GM06990 (cell line): ENCODE data around the gene ATOSA.

Experiments
- DNase-seq: peaks from one replicate; pipeline ENCODE4 v3.0.0-alpha.2; 2011; ENCODE audit not compliant: insufficient read length; ENCODE audit errors: extremely low read depth
- H3K27me3 ChIP-seq: replicated peaks from 2 replicates; pipeline ENCODE4 v1.6.0; 2011; ENCODE audit warnings: low read length; ENCODE audit not compliant: control insufficient read depth, insufficient read depth
- H3K36me3 ChIP-seq: 2 replicates; pipeline ENCODE4 v1.5.1; 2011; ENCODE audit warnings: low read length; ENCODE audit not compliant: control insufficient read depth, insufficient read depth
- H3K4me3 ChIP-seq: replicated peaks from 2 replicates; pipeline ENCODE4 v1.5.1; 2011; ENCODE audit warnings: low read depth, mild to moderate bottlenecking, control low read depth, low read length
- CTCF ChIP-seq: IDR thresholded peaks from 2 replicates; pipeline ENCODE4 v1.5.1; 2011; ENCODE audit warnings: low read length, control low read depth, mild to moderate bottlenecking, inconsistent platforms; ENCODE audit not compliant: insufficient read depth, poor library complexity, severe bottlenecking

The ATOSA gene

DNA sequence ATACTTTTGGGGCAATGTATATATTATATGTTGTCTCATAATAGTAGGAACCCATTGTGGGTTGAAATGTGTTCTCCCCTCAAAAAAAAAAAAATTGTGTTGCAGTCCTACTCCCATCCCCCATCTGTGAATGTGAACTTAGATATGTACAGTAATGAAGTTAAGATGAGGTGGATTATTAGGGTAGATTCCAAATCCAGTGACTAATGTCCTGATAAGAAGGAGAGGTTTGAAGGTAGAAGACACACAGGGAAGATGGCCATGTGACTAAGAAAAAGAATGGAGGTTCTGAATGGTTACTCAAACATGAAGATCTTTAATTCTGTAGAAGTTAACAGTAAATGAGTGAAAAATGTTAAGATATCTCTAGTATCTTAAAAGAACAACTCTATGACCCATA lies 3.0 kb upstream of the ATOSA start:
- H3K36me3 ChIP-seq: no peaks in the 10 kb centered on the region
- DNase-seq: no peak
- no peak overlapping the region for H3K4me3 ChIP-seq
- no peak for TF ChIP-seq CTCF
- no peaks in the 10 kb centered on the region for H3K27me3 ChIP-seq

DNA sequence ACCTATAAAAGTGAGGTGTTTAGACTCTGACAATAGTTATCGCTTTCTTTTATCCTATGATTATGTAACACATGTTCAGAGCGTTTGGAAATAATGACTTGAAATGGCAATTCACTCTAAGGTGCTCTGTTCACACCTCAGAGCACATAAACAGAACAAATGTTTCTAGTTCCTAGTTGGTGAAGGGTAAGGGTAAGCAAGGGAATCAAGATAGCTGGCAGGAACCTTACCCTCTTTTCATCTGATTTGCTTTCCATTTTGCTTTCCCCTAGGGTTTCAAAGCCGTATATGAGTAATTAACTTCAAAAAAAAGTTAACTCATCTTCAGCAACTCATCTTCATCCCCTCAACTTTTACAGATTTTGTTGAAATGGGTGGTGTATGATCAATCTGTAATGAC lies 2.3 kb upstream of the ATOSA start:
- no peak overlapping the region for H3K4me3 ChIP-seq
- no peaks in the 10 kb centered on the region for H3K36me3 ChIP-seq
- DNase-seq: no peak
- TF ChIP-seq CTCF: no peak
- no peaks in the 10 kb centered on the region for H3K27me3 ChIP-seq

- TF ChIP-seq CTCF: no peak
- DNase-seq: no peak
- Histone ChIP-seq H3K4me3 (no peak overlapping the region; the same call in 1 of the 2 replicates), H3K36me3 (no peaks in the 10 kb centered on the region), H3K27me3 (no peaks in the 10 kb centered on the region)
Measured at GRCh38 chr15:52680761-52681160, 1.6 kb upstream of the ATOSA start.

- no peak for TF ChIP-seq CTCF
- DNase-seq: no peak
- peak overlapping the region; percentile 99 for H3K4me3 ChIP-seq
- no peaks in the 10 kb centered on the region for H3K27me3 ChIP-seq
- H3K36me3 ChIP-seq: no peaks in the 10 kb centered on the region
Measured at GRCh38 chr15:52680041-52680391, 828 bp upstream of the ATOSA start.

DNA sequence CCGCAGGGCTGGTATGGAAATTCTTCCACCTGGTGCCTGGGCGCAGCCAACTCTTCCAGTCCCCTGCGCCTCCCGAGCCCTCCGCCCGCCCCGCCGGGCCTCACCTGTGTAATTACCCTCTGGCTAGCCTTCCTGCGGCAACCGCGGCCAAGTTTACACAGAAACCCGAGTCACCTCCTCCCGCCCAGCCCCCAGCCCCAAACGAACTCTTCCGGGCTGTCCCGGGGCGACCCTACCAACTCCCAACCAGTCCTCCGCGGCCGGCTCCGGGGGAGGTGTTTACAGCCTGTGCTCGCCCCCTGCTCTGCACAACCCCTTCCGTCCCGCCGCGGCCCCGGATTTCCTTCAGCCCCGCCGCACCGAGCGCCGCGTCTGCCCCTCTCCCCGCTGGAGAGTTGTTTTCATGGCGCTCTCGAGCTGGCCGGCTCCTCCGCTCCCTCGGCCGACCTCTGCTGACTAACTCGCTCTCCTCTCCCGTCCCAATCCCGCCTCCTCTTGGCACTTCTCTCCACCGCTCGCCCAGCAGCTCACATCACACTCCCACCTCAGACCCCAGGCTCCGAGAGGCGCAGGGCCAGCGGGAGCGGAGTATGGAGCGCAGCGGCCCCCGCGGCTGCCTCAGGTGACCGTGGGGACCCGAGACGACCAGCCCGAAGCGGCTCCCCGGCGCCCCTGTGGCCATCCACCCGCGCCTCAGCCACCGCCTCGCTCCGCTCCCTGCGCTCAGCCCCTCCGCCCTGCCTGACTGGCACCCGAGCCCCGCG lies 538 bp downstream of the ATOSA start:
- Histone ChIP-seq H3K36me3 (no peaks in the 10 kb centered on the region), H3K4me3 (peak overlapping the region; percentile 99), H3K27me3 (no peaks in the 10 kb centered on the region)
- TF ChIP-seq CTCF: no peak
- peak; percentile 60 for DNase-seq
